Stomach (tissue), 9 donors: Measurements from ENCODE around the gene ADAMTS15. TPM values are rescaled to one million over a fixed set of nuclear protein-coding genes. Genes with fewer than 3 reads are reported as not detected.

Experiments
- DNase-seq, 2 donors: peaks; one replicate each; pipeline versions ENCODE4 v3.0.0 to v3.0.0-alpha.2; 2013 to 2019
- H3K27ac ChIP-seq, 5 donors: fragments of 200-600 bp in 4 of 5; sonication (generic) in 4 of 5; one replicate each; pipeline ENCODE4 v1.5.1; 2013 to 2019; ENCODE audit warnings: mild to moderate bottlenecking in 1 of 5, moderate library complexity in 1 of 5
- H3K27me3 ChIP-seq, 3 donors: fragments of 200-600 bp; sonication (generic); one replicate each; pipeline ENCODE4 v1.5.1; 2017 to 2019; ENCODE audit warnings: mixed run types in 1 of 3
- H3K36me3 ChIP-seq, 4 donors: fragments of 200-600 bp; sonication (generic); 1 replicate in 3 of 4; 2 replicates in 1 of 4; pipeline ENCODE4 v1.5.1; 2016 to 2019
- H3K4me1 ChIP-seq, 4 donors: fragments of 200-600 bp; sonication (generic); one replicate each; pipeline ENCODE4 v1.5.1; 2016 to 2019
- H3K4me3 ChIP-seq, 4 donors: fragments of 200-600 bp; sonication (generic) in 3 of 4; one replicate each; pipeline ENCODE4 v1.5.1; 2016 to 2019; ENCODE audit warnings: mild to moderate bottlenecking in 1 of 4
- H3K9me3 ChIP-seq, 4 donors: fragments of 200-600 bp; sonication (generic); one replicate each; pipeline ENCODE4 v1.5.1; 2016 to 2019
- EP300 ChIP-seq: sonication (generic); formaldehyde crosslinking; IDR thresholded peaks from one replicate; pipeline ENCODE4 v1.6.1; 2017; ENCODE audit warnings: antibody characterized with exemption
- POLR2A ChIP-seq, 4 donors: fragments of 450-650 bp; IDR thresholded peaks; one replicate each; pipeline ENCODE4 v1.6.1; 2016; ENCODE audit warnings: antibody characterized with exemption in 4 of 4, control low read depth in 2 of 4, mild to moderate bottlenecking in 1 of 4, moderate library complexity in 1 of 4
- POLR2AphosphoS5 ChIP-seq, 3 donors: sonication (generic); formaldehyde crosslinking; IDR thresholded peaks; one replicate each; pipeline ENCODE4 v1.6.1; 2016; ENCODE audit warnings: antibody characterized with exemption in 3 of 3
- WGBS, 5 donors: extraction: QIAGEN DNeasy Blood & Tissue Kit in 3 of 5; methylation state at CpG; one replicate each; pipeline versions ENCODE4 v1.1.5 to v1.1.7; 2013 to 2018; 5-methylcytosine and 5-hydroxymethylcytosine counted together
- intact Hi-C: fragments of 100-400 bp; cut with DNase I; formaldehyde crosslinking; loops from one replicate; pipeline ENCODE4 v1.15.1; 2023; ENCODE audit warnings: low total_unique reads
- polyA plus RNA-seq, 3 donors: library from polyadenylated mRNA; stranded (reverse); fragments of 200-250 nt; gene quantifications; one replicate each; pipeline ENCODE4 v1.2.3, GENCODE V29; 2013
- total RNA-seq, 5 donors: library from RNA; depleted of rRNA; stranded (reverse); fragments of >200 nt; gene quantifications; one replicate each; pipeline versions ENCODE4 v1.1.0 to v1.2.3, GENCODE V29; 2014 to 2016
- TF ChIP-seq, protein P1 (sequence below), 7 experiments: fragments of 450-650 bp in 4 of 7; fragments of 200-600 bp in 3 of 7; sonication (generic) in 3 of 7; IDR thresholded peaks; one replicate each; pipeline ENCODE4 v1.5.1; 2016 to 2019; ENCODE audit warnings: antibody characterized with exemption in 7 of 7, control low read depth in 2 of 7, mild to moderate bottlenecking in 1 of 7
- donor health status: healthy with polysubstance abuse.
- donor health status: Bipolar disorder and iron deficiency.
- donor health status: healthy.

Gene ADAMTS15
- total and polyA plus RNA-seq, 8 donors = 1.4 to 23.5 (median 2.4) TPM

DNA sequence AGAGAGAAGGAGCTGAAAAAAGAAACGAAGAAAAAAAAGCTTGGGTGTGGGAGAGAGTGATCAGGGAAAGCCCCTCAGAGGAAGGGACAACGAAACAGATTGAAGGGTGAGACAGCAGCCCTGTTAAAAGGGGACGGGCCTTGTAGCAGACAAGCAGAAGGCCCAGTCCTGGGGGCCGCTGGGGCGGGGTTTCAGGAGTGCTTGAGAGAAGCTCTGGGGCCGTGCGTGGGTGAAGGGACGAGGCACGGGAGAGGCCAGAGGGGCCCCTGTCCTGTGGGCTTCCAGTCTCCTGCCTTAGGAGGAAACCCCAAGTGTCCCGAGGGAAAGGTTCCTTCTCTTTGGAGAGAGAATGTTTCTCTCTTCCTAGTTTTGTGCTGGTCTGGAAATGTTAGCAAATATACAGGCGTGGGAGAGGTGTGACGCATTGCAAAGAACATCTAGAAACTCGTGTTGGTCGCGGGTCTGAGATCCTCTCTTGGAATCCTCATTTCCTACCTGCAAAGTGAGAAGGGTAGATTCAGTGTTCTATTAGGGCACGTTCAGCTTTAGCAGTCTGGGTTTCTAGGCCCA, 28.6 kb downstream of the ADAMTS15 start:
- H3K27me3 ChIP-seq = no peaks in the 10 kb centered on the region
- no peak for TF ChIP-seq EP300
- no peak for TF ChIP-seq POLR2AphosphoS5 (IDR thresholded peaks at IDR 0.05)
- TF ChIP-seq POLR2A (IDR thresholded peaks at IDR 0.05) = no peak
- peaks cover 0 to 40% (median 37%) of the 10 kb centered on the region in 4 donors for H3K36me3 ChIP-seq
- H3K27ac ChIP-seq = peak overlapping the region in 4 of 5 donors; percentile 67 to 81 (median 73)
- no peaks in the 10 kb centered on the region for H3K9me3 ChIP-seq
- DNase-seq = no peak
- intact Hi-C loops = no loop called here
- no peak overlapping the region for H3K4me3 ChIP-seq
- H3K4me1 ChIP-seq = peaks cover 18 to 38% (median 26%) of the 10 kb centered on the region in 4 donors
- 87 to 92% (median 90%) methylated on average over 16 of the region's 16 CpGs for WGBS, 5 donors

GRCh38 chr11:130477586-130478203, 29.2 kb downstream of the ADAMTS15 start:
- H3K4me3 ChIP-seq = no peak overlapping the region
- intact Hi-C loops = no loop called here
- WGBS, 5 donors = 63 to 76% (median 71%) methylated on average over 6 of the region's 6 CpGs
- no peaks in the 10 kb centered on the region for H3K9me3 ChIP-seq
- H3K27me3 ChIP-seq = no peaks in the 10 kb centered on the region
- H3K27ac ChIP-seq = peak overlapping the region; percentile 48 to 81 (median 71)
- DNase-seq = no peak
- peaks cover 0 to 33% (median 30%) of the 10 kb centered on the region in 4 donors for H3K36me3 ChIP-seq
- peaks cover 18 to 38% (median 26%) of the 10 kb centered on the region in 4 donors for H3K4me1 ChIP-seq
- no peak for TF ChIP-seq EP300
- TF ChIP-seq POLR2AphosphoS5 (IDR thresholded peaks at IDR 0.05) = no peak
- no peak for TF ChIP-seq POLR2A (IDR thresholded peaks at IDR 0.05)
- TF ChIP-seq, protein P1, sequence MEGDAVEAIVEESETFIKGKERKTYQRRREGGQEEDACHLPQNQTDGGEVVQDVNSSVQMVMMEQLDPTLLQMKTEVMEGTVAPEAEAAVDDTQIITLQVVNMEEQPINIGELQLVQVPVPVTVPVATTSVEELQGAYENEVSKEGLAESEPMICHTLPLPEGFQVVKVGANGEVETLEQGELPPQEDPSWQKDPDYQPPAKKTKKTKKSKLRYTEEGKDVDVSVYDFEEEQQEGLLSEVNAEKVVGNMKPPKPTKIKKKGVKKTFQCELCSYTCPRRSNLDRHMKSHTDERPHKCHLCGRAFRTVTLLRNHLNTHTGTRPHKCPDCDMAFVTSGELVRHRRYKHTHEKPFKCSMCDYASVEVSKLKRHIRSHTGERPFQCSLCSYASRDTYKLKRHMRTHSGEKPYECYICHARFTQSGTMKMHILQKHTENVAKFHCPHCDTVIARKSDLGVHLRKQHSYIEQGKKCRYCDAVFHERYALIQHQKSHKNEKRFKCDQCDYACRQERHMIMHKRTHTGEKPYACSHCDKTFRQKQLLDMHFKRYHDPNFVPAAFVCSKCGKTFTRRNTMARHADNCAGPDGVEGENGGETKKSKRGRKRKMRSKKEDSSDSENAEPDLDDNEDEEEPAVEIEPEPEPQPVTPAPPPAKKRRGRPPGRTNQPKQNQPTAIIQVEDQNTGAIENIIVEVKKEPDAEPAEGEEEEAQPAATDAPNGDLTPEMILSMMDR (IDR thresholded peaks at IDR 0.05) = no peak

GRCh38 chr11:130478204-130478701, 29.8 kb downstream of the ADAMTS15 start:
- TF ChIP-seq, protein P1 (IDR thresholded peaks at IDR 0.05) = no peak
- TF ChIP-seq EP300 (peak; percentile 46), POLR2AphosphoS5 (IDR thresholded peaks at IDR 0.05) (peak in 2 of 3 donors; percentile 34 to 69), POLR2A (IDR thresholded peaks at IDR 0.05) (no peak)
- Histone ChIP-seq H3K4me1 (peaks cover 18 to 38% (median 26%) of the 10 kb centered on the region in 4 donors), H3K27ac (peak overlapping the region; percentile 6 to 81 (median 71)), H3K27me3 (no peaks in the 10 kb centered on the region), H3K36me3 (peaks cover 0 to 28% (median 24%) of the 10 kb centered on the region in 4 donors), H3K4me3 (no peak overlapping the region), H3K9me3 (no peaks in the 10 kb centered on the region)
- DNase-seq = peak; percentile 60 to 74
- 23 to 40% (median 35%) methylated on average over 9 to 10 of the region's 10 CpGs for WGBS, 5 donors
- intact Hi-C loops = no loop called here

DNA sequence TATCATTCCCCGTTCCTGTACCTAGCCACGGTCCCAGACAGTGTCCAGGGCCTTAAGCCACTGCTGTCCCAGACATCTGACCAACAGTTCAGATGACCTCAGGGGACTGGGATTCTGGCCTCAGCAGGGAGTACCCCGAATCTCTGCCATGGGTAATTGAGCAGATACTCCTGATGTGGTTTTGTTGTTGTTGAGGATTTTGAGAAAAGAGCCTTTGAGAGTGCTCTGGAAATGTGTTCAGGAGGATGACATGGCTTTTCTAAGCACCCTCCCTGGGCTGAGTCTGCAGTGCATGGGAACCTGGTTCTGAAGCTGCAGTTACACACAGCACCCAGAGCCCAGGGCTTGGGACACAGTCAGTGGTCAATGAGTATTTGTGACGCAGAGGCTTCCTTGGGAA, 30.4 kb downstream of the ADAMTS15 start:
- H3K27ac ChIP-seq = peak overlapping the region; percentile 15 to 81 (median 71)
- WGBS, 5 donors = 67 to 81% (median 75%) methylated on average over 4 of the region's 4 CpGs
- H3K36me3 ChIP-seq = peaks cover 0 to 21% (median 18%) of the 10 kb centered on the region in 4 donors
- TF ChIP-seq, protein P1 (IDR thresholded peaks at IDR 0.05) = no peak
- H3K27me3 ChIP-seq = no peaks in the 10 kb centered on the region
- H3K9me3 ChIP-seq = no peaks in the 10 kb centered on the region
- no peak overlapping the region for H3K4me3 ChIP-seq
- DNase-seq = no peak
- H3K4me1 ChIP-seq = peaks cover 18 to 38% (median 26%) of the 10 kb centered on the region in 4 donors
- intact Hi-C loops = no loop called here
